HepG2 (cell line): Measurements from ENCODE around the gene ZNF282.

Experiments
- EP300 ChIP-seq, 3 experiments: sonication (generic) in 1 of 3; formaldehyde crosslinking in 1 of 3; IDR thresholded peaks; 2 replicates each; pipeline versions ENCODE4 v1.5.1 to v1.6.1; 2011 to 2020; ENCODE audit warnings: low read depth in 2 of 3, low read length in 2 of 3, borderline replicate concordance in 1 of 3, improper control_type of control experiment in 1 of 3, mild to moderate bottlenecking in 1 of 3, missing genetic modification reagents in 1 of 3, moderate library complexity in 1 of 3
- EZH2 ChIP-seq: conservative IDR thresholded peaks from 2 replicates; pipeline ENCODE4 v1.6.1; 2012; ENCODE audit warnings: mild to moderate bottlenecking, low read depth, low read length, moderate library complexity
- HMG20A ChIP-seq: IDR thresholded peaks from 2 replicates; pipeline ENCODE4 v1.6.1; 2016; ENCODE audit warnings: borderline replicate concordance
- NR2F2 ChIP-seq: IDR thresholded peaks from 2 replicates; pipeline ENCODE4 v1.6.1; 2012; ENCODE audit warnings: low read depth, inconsistent platforms, borderline replicate concordance
- ZNF510 ChIP-seq: sonication (generic); formaldehyde crosslinking; IDR thresholded peaks from 2 replicates; pipeline ENCODE4 v1.4.0; 2020; ENCODE audit warnings: low read depth, mild to moderate bottlenecking, missing genetic modification reagents
- TF ChIP-seq, protein P1 (sequence below): sonication (generic); formaldehyde crosslinking; IDR thresholded peaks from 2 replicates; pipeline ENCODE4 v1.5.0; 2020; ENCODE audit warnings: mild to moderate bottlenecking, low read depth, missing genetic modification reagents, borderline replicate concordance

DNA sequence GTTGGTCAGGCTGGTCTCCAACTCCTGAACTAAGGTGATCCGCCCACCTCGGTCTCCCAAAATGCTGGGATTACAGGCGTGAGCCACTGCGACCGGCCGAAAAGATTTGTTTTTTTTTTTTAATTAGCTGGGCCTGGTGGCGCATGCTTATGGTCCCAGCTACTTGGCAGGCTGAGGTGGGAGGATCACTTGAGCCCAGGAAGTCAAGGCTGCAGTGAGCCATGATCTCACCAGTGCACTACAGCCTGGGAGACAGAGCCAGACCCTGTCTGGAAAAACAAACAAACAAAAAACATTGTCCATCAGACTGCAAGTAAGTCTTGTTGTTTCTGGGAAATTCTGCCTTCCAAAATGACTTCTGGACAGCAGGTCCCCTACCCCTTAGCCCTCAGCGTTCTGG lies 27.8 kb downstream of the ZNF282 start:
- no peak for TF ChIP-seq EZH2
- TF ChIP-seq NR2F2 = no peak
- no peak for TF ChIP-seq ZNF510 (CRISPR knock-in tag)
- TF ChIP-seq, protein P1, sequence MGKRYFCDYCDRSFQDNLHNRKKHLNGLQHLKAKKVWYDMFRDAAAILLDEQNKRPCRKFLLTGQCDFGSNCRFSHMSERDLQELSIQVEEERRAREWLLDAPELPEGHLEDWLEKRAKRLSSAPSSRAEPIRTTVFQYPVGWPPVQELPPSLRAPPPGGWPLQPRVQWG = no peak
- no peak for TF ChIP-seq HMG20A (CRISPR knock-in tag)
- TF ChIP-seq EP300 (IDR thresholded peaks at IDR 0.05; ENCODE audit: low read depth in 2 of 2, low read length in 2 of 2) = no peak
- no peak for TF ChIP-seq EP300 (CRISPR knock-in tag; IDR thresholded peaks at IDR 0.05; ENCODE audit: borderline replicate concordance)
